Brain microvascular endothelial cell (primary cell): ENCODE data around the gene CUTA.
"Not testable (repeated sequence)": the region's sequence is repeated elsewhere in the genome, so short reads cannot be mapped to it uniquely, and the experiment has no call there.

Experiments used
- DNase-seq: peaks from one replicate; pipeline ENCODE4 v3.0.0-alpha.2; 2020
- H3K27ac ChIP-seq: fragments of 250-450 bp; sonication (Bioruptor Pico); 2 replicates; pipeline ENCODE4 v1.5.1; 2020; ENCODE audit warnings: mild to moderate bottlenecking, moderate library complexity
- H3K27me3 ChIP-seq: fragments of 250-450 bp; sonication (Bioruptor Pico); replicated peaks from 2 replicates; pipeline ENCODE4 v1.5.1; 2020; ENCODE audit warnings: mild to moderate bottlenecking
- H3K36me3 ChIP-seq: fragments of 250-450 bp; sonication (Bioruptor Pico); replicated peaks from 2 replicates; pipeline ENCODE4 v1.5.1; 2020; ENCODE audit warnings: mild to moderate bottlenecking
- H3K4me3 ChIP-seq: 2 replicates; pipeline ENCODE4 v1.5.1; 2011; ENCODE audit warnings: low read depth, mild to moderate bottlenecking, control low read depth, low read length, moderate library complexity
- in situ Hi-C: cut with HindIII; loops from 2 replicates; pipeline ENCODE4 v1.10.0; 2017; ENCODE audit warnings: low sequenced_read_pairs, low pct_ligation_motif_present
- TF ChIP-seq, protein P1 (sequence below): IDR thresholded peaks from 2 replicates; pipeline ENCODE4 v1.5.1; 2011; ENCODE audit warnings: low read depth, mild to moderate bottlenecking, moderate library complexity, low read length, control low read depth, inconsistent platforms; ENCODE audit errors: missing control alignments

CUTA gene

DNA sequence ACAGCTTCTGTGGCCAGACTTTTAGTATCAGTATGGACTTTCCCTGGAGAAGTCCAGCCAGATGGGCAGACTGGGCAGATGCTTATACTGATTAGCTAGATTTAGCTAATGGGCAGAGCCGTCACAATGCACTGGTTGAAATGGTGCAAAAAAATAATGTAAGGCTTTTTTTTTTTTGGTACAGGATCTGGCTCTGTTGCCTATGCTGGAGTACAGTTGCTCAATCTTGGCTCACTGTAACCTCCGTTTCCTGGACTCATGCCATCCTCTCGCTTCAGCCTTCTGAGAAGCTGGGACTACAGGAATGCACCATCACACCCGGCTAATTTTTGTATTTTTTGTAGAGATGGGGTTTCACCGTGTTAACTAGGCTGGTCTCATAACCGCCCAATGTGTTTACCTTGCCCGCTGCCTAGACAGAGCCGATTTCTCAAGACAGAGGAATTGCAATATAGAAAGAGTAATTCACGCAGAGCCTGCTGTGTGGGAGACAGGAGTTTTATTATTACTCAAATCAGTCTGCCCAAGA, 42.7 kb downstream of the CUTA start:
- Histone ChIP-seq H3K27me3 (no peaks in the 10 kb centered on the region), H3K27ac (peak overlapping the region; percentile 1), H3K4me3 (no peak overlapping the region), H3K36me3 (no peaks in the 10 kb centered on the region)
- TF ChIP-seq, protein P1, sequence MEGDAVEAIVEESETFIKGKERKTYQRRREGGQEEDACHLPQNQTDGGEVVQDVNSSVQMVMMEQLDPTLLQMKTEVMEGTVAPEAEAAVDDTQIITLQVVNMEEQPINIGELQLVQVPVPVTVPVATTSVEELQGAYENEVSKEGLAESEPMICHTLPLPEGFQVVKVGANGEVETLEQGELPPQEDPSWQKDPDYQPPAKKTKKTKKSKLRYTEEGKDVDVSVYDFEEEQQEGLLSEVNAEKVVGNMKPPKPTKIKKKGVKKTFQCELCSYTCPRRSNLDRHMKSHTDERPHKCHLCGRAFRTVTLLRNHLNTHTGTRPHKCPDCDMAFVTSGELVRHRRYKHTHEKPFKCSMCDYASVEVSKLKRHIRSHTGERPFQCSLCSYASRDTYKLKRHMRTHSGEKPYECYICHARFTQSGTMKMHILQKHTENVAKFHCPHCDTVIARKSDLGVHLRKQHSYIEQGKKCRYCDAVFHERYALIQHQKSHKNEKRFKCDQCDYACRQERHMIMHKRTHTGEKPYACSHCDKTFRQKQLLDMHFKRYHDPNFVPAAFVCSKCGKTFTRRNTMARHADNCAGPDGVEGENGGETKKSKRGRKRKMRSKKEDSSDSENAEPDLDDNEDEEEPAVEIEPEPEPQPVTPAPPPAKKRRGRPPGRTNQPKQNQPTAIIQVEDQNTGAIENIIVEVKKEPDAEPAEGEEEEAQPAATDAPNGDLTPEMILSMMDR, result no peak
- DNase-seq, result peak; percentile 84
- in situ Hi-C loops, result no loop called here

DNA sequence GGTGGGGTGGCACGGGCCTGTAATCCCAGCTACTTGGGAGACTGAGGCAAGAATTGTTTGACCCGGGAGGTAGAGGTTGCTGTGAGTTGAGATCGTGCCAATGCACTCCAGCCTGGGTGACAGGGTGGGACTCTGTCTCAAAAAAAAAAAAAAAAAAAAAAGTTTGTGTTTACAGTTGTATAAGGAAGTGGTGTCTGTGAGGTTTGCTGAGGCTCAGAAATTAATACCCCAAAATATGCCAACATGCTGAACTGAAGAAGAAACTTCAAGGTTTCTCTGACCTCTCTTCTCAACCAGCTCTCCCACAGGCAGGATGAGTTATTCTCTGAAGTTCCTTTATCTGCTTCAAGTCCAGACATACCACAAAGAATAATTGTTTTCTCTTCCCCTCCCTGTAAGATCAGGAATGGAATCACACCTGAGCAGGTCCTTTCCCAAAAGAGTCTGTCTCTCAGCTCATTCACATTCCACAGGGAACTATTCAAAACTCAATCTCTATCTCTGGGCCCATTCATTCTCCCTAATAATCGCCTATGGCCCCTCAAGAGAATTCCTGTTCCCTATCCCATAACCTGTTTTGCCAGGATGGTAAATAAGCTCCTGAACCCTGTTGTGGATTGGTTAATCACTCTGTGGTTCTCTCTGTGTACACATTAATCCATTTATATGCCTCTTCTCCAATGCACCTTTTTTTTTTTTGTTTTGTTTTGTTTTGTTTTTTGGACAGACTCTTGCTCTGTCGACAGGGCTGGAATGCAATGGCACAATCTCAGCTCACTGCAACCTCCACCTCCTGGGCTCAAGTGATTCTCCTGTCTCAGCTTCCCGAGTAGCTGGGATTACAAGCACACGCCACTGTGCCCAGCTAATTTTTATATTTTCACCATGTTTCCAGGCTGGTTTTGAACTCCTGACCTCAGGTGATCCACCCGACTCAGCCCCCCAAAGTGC, 43.7 kb downstream of the CUTA start:
- Histone ChIP-seq H3K4me3 (no peak overlapping the region), H3K36me3 (no peaks in the 10 kb centered on the region), H3K27ac (no peak overlapping the region), H3K27me3 (no peaks in the 10 kb centered on the region)
- DNase-seq, result no peak
- in situ Hi-C loops, result no loop called here
- TF ChIP-seq, protein P1, result no peak

DNA sequence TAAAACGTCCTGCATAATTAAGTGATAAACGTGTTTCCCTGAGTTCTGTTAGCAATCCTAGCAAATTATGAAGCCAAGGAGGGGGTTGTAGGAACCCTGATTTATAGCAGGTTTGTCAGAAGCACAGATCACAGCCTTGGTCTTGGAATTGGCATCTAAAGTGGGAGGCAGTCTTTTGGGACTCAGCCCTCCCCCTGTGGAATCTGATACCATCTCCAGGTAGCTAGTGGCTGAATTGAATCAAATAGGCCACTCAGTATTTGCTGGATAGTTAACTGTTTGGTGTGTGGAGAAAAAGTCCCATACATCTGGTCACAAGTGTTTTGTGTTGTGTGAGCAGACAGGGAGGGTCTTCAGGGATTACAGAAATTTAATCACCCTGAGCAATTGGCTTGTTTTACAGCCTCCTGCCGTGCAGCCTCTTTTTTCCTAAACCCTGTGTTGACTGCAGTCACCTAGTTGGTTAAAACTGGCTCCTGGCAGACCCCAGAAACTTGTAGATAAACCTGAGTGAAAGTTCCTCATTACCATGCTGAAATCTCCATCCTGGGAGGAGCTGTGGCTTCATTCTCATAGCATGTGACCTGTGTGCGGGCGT, 45.3 kb downstream of the CUTA start:
- in situ Hi-C loops, result no loop called here
- TF ChIP-seq, protein P1, result no peak
- DNase-seq, result no peak
- Histone ChIP-seq H3K4me3 (no peak overlapping the region), H3K27ac (no peak overlapping the region), H3K36me3 (no peaks in the 10 kb centered on the region), H3K27me3 (no peaks in the 10 kb centered on the region)

DNA sequence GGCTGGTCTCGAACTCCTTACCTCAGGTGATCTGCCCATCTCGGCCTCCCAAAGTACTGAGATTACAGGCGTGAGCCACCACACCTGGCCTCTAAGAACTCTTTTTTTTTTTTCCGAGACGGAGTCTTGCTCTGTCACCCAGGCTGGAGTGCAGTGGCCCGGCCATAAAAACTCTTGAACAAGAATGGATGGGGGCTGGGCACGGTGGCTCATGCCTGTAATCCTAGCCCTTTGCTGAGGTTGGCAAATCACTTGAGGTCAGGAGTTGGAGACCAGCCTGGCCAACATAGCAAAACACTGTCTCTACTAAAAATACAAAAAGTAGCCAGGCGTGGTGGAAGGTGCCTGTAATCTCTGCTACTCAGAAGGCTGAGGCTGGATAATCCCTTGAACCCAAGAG, 46.0 kb downstream of the CUTA start:
- DNase-seq, H3K27ac ChIP-seq, H3K4me3 ChIP-seq, H3K27me3 ChIP-seq, H3K36me3 ChIP-seq, in situ Hi-C loops: not testable (repeated sequence)

DNA sequence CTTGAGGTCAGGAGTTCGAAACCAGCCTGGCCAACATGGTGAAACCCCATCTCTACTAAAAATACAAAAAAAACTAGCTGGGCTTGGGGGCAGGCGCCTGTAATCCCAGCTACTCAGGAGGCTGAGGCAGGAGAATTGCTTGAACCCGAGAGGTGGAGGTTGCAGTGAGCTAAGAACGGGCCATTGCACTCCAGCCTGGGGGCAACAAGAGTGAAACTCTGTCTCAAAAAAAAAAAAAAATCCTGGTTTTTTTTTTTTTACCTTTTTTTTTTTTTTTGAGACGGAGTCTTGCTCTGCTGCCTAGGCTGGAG, 50.2 kb downstream of the CUTA start:
- in situ Hi-C loops, DNase-seq, H3K27ac ChIP-seq, H3K27me3 ChIP-seq, H3K4me3 ChIP-seq, H3K36me3 ChIP-seq: not testable (repeated sequence)

DNA sequence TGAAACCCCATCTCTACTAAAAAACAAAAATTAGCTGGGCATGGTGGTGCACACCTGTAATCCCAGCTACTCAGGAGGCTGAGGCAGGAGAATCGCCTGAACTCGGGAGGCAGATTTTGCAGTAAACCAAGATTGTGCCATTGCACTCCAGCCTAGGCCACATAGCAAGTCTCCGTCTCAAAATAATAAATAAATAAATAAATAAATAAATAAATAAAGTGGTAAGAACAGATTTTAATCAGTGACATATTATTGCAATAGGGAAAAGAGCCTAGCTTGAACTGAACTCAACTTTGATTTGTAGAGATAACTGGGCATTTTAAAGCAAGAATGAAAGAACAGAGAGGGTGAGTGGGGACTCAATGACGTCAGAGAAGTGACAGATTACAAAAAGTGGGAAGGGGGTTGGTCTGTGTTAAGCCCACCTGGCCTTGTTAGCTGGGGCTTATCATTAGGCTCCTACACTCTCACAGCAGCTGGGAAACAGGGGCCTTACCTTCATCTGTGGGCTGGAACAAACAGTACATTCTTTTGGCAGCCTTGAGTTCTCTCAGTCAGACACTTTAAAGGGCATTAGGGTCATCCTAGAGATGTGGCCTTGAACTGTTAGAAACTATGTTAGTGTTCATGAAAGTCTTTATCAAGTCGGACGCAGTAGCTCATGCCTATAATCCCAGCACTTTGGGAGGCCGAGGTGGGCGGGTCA, 50.7 kb downstream of the CUTA start:
- Histone ChIP-seq H3K27me3 (no peaks in the 10 kb centered on the region), H3K4me3 (no peak overlapping the region), H3K36me3 (no peaks in the 10 kb centered on the region), H3K27ac (no peak overlapping the region)
- DNase-seq, result no peak
- TF ChIP-seq, protein P1, result no peak
- in situ Hi-C loops, result no loop called here
